ENCODE measurements around the gene PCNX1.
"Not testable (repeated sequence)": the region's sequence is repeated elsewhere in the genome, so short reads cannot be mapped to it uniquely, and the experiment has no call there.

The PCNX1 gene

GRCh38 chr14:71121711-71122110, 214.5 kb downstream of the PCNX1 start:
- DNase-seq (ENCODE audit: low read depth, low spot score): no peak

- no peak for DNase-seq (ENCODE audit: low read depth, low spot score)
These were observed 215.8 kb downstream of the PCNX1 start for GRCh38 chr14:71122866-71123565.

DNA sequence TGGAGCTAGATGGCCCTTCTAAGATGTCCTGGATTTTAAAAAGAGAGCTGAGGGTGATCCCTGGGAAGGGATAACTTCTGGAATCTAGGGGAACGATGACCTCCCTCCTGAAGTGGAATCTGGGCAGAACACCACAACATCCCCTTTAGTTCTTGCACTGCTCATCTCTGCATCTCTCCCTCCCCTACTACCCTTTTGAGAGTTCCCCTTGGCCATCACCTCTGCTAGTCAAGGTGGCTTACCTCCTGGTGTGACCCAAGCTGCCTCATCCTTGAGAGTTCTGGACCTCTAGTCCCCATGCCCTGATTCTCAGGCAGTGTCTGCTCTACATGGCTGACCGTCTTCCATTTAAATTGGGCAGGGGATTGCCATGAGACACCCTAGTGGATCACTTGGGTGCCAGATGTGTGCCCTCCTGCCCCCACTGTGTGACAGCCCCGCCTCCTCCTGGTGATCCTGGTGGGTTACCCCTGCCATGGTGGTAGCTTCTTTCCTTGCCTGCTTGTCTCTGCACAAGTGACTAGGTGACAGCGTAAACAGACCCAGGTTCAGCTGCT, 216.4 kb downstream of the PCNX1 start:
- DNase-seq (ENCODE audit: low read depth, low spot score): no peak

DNA sequence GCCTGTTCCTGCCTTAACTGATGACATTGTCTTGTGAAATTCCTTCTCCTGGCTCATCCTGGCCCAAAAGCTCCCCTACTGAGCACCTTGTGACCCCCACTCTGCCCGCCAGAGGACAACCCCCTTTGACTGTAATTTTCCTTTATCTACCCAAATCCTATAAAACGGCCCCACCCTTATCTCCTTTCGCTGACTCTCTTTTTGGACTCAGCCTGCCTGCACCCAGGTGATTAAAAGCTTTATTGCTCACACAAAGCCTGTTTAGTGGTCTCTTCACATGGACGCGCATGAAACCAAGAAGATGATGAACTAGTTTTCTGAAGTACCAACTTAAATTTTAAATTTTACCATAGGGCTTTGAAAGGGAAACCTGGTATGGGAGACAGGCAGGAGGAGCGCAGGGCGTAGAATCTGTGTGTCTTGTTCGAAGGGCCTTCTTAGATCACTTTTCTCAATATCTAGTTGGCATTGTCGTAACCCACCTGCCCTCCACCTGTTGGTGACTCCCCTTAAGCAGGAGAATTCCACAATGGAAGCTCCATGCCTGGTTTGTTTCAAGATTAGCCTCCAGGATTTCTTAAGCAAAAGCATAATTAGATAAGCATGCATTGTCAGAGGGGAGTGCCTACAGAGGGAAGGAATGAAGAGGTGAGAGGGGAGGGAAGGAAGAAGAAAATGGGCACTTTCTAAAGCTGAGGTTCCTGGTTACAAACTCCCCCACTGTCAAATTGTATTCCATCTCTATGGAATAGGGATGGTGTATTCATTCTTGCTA, 222.6 kb downstream of the PCNX1 start:
- DNase-seq (ENCODE audit: low read depth, low spot score): not testable (repeated sequence)

GRCh38 chr14:71130491-71131179, 223.4 kb downstream of the PCNX1 start:
- no peak for DNase-seq (ENCODE audit: low read depth, low spot score)

DNA sequence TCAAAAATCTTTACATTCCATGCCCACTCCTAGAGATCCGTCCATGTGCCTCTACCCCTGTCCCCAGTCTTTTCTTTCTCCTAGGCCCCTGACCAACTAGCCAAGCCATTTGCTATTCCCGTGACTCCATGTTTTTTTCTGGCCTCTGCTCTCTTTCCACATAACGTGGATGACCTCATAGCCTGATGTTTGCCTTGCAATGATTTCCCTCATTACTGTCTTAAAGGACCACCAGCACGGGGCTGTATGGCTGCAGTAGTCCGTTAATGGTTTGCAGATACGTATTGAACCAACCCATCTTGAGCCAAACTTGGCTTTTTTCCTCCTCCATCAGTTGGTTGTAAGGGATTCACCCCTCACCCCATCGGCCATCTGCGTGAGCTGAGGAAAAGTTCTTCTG, 226.0 kb downstream of the PCNX1 start:
- no peak for DNase-seq (ENCODE audit: low read depth, low spot score)

DNA sequence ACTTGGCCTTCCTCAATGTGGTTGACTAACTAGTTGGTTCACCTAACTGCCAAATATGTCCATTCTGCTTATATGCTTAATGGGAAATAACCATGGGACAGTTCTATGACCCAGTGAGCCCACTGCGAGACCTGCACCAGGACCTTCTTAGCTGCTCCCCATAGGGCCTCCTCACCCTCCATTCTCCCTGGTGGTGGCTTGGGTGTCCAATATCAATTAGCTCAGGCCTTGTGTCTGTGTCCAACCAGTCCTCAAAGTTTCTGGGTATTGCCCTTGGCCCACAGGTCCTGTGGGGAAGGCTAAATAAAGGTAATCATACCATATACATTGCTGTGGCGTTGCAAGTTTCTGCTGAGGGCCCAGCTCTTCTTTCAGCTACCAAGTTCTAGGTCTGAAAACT, 228.2 kb downstream of the PCNX1 start:
- no peak for DNase-seq (ENCODE audit: low read depth, low spot score)

DNA sequence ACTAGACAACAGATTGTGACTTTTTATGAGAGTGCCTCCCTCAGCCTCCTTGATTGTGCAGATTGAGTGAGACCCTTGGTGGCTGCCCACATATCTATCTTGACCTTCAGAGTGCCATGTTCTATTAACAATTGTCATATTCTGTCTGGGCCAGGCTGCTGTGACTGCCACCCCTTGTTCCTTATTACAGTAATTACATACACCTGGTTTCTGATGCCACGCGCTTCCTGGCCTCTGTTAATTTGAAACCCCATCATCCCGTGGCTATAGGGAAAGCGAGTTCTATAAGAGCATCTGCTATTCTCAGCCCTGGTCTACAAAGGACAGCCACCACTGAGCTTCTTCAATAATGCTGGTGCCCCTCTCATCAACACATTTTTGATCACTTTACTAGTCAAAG, 228.7 kb downstream of the PCNX1 start:
- DNase-seq (ENCODE audit: low read depth, low spot score): no peak

- no peak for DNase-seq (ENCODE audit: low read depth, low spot score)
These were observed 229.3 kb downstream of the PCNX1 start for GRCh38 chr14:71136386-71137060.

- no peak for DNase-seq (ENCODE audit: low read depth, low spot score)
These were observed 230.5 kb downstream of the PCNX1 start for GRCh38 chr14:71137536-71138447.

DNA sequence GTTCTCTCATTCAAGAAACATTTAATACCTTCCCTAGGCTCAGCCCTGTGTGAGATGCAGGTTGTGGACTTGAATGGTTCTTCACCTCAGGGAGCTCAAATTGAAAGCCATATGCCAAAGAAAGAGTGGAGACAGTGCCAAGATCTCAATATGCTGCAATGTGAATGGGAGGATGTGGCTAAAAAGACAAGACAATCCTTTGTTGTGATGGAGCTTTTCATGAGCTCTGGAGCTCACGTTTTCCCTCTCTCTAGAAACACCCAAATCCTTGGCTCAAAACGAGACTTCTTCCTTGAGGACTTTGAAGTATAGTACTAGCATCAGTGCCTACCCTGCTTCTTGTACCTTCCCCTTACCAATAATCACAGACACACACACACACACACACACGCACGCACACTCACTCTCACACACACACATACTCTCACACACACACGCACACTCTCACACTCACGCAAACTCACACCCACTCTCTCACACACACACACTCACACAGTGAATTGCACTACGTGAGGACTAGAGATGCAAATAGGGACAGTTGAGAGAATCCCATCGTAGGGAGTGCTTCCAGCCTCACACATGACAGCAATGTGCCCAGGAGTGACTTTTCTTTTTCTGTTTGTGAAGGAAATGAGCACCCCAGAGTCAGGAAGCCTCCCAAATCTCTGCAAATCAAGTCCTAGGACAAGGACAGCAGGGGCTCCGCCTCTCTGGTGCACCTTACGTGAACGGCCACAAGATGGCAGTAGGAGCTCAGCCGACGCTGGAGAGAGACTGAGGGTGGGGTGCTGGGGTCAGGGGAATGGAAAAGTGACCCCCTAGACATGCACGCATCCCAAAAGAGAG, 231.4 kb downstream of the PCNX1 start:
- peak; percentile 19 for DNase-seq (ENCODE audit: low read depth, low spot score)

DNA sequence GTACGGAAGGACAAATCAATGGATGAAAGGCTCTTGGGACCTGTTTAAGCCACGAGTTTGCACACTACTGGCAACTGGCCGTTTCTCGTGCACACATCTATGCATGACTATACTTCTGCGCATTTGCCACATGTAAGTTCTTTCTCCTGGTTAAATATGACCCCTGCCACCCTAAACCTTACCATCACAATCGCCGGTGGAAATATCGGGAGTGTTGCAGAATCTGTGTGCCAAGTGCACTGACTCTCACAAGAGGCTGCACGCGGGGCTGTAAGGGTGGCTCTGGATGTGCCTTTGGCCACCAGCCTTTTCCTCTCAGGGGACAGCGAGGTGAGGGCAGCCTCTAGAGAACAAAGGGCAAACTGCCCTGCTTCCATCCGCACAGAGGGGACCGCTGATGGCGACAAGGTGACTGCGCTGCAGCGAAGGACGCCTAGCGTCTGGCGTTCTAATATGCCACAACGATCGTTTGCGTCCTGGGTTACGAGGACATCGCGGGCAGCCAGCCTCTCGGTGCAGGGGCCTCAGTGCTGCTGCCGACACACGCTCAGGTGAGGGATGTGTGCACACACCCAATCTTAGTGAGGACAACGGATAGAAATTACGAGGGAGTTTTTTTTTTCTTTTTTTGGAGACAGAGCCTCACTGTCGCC, 232.2 kb downstream of the PCNX1 start:
- no peak for DNase-seq (ENCODE audit: low read depth, low spot score)

DNA sequence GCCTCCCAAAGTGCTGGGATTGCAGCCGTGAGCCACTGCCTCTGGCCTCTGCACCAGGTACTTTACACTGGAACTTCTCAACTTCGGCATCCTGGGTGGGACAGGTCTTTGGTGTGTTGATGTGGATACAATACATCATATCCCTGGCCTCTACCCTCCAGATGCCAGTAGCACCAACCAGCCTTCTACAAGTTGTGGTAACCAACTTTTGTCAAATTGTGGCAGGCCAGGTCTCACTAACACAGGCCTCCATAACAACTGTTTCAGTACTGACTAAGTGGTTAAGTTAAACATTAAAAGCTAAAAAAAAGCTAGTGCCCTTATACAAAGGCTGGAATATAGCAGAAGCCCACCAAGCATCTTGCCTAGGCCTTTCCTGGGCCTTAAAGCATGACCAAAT, 232.9 kb downstream of the PCNX1 start:
- DNase-seq (ENCODE audit: low read depth, low spot score): no peak

- DNase-seq (ENCODE audit: low read depth, low spot score): no peak
These were observed 234.6 kb downstream of the PCNX1 start for GRCh38 chr14:71141701-71142374.

DNA sequence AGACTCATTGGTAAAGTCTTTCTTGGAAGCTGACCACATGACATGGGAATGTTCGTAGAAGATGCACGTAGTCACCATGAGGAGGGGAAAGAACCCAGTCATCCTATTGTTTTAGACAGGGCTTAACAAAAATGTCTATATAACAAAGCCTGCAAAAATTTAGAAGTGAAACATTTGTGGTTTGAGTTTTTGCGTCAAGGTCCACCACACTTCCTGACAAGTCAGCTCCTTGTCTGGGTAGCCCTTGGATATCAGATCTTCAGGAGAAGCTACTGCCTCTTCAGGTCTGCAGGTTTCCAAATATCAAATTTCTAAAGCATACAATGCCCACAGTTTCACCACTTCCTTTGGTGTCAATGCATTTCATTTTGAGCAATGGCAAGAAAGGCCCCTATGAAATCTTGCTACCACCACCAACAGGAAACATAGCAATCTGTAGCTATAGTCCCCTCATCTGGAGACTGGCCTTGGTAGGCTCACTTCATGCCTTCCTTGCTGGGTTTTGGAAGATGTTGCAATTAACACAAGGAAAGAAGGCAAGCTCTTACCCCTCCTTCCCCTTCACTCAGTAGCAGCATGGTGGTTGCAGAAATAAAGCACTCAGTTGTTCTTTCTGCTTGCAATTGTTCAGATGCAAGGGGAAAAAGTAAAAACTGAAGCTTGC, 235.2 kb downstream of the PCNX1 start:
- DNase-seq (ENCODE audit: low read depth, low spot score): no peak

GRCh38 chr14:71143381-71144290, 236.4 kb downstream of the PCNX1 start:
- no peak for DNase-seq (ENCODE audit: low read depth, low spot score)

DNA sequence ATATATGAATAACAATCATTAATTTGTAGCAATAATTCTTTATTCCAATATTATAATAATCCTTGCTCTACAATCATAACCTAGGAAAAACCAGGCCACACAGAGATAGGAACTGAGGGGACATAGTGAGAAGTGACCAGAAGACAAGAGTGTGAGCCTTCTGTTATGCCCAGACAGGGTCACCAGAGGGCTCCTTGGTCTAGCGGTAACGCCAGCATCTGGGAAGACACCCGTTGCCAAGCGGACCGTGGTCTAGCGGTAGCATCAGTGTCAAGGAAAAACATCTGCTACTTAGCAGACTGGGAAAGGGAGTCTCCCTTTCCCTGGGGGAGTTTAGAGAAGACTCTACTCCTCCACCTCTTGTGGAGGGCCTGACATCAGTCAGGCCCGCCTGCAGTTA, 240.1 kb downstream of the PCNX1 start:
- not testable (repeated sequence) for DNase-seq (ENCODE audit: low read depth, low spot score)
